ENCODE measurements around the gene INTS7. TPM values are rescaled to one million over a fixed set of nuclear protein-coding genes. Genes with fewer than 3 reads are reported as not detected.

INTS7 gene
- polyA plus RNA-seq, 4 donors: 17.6 to 20.2 (median 18.2) TPM

DNA sequence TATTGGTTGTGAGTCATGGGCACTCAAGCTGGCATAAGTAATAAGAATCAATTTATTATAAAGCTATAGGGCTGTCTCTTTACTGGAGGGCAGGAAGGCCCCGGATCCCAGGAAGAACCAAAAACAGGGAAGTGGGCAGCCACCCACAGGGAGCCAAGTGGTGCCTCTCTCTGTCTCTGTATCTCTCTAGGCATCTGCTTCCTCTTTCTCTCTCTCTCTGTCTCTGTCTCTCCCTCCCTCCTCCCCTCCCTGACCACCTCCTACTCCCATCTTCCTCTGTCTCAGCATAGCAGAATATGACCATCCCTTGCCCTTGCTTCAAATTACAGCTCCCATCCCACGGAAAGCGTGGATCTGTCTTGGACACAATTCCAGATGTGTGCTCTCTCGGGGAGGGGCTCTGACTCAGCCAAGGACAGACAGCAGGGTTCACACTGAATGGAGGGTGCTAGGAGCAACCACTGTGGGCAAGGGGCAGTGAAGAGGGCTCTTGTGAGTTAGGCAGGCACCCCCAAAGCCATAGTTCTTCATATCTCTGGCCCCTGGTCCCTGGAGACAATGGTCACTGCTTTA is 124.4 kb downstream of the INTS7 start:
- no peak for DNase-seq (ENCODE audit: low read depth in 4 of 4, low spot score in 3 of 4)

DNA sequence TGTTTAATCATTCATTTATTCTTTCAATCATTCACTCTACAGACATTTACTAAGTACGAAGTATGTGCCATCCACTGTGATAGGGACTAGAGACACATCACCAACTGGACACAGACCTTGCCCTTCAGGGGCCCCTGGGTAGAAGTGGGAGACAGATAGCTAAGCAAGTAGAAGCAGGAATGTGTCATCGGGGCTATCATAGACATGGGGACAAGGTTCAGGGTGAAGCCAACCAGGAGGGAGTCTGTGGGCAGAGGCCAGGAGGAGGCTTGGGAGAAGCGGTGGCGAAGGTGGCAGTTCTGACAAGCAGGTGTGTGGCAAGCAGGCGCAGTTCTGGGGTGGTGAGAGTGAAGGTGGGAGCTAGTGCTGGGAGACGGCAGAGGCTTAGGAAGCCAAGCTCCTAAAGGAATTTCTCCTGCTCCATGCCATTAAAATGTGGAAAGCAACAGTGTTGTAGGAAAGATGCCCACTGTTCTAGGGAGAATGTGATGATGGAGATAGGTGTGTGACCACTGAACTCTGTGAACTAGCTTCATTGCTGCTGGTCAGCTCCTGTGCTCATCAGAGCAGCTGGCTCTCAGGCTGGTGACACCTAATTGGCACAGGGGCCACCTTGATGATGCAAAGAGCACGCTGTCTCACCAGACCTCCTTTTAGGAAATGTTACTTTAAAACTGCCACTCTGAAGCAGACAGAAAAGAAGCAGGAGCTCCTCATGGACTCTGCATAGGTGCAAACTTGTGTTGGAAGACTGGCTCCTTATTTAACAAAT is 125.1 kb downstream of the INTS7 start:
- DNase-seq (ENCODE audit: low read depth in 4 of 4, low spot score in 3 of 4): no peak

DNA sequence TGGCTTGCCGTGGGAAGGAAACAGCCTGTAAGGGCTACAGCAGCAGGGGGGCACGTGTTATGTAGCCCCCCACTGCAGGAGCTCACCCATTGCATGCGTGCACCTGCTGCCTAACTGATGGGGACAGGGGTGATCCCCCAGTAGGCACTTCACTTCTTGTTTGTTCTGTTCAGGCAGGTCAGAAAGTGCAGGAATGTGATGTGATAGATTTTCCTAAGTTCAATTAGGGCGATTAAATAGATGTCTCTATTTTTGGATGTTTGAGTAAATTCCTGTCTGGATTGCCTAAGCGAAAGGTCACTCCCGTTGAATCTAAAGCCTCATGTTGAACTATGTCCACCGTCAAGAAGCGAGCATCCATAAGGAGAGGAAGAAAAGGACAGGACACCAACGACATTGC is 126.0 kb downstream of the INTS7 start:
- no peak for DNase-seq (ENCODE audit: low read depth in 4 of 4, low spot score in 3 of 4)

DNA sequence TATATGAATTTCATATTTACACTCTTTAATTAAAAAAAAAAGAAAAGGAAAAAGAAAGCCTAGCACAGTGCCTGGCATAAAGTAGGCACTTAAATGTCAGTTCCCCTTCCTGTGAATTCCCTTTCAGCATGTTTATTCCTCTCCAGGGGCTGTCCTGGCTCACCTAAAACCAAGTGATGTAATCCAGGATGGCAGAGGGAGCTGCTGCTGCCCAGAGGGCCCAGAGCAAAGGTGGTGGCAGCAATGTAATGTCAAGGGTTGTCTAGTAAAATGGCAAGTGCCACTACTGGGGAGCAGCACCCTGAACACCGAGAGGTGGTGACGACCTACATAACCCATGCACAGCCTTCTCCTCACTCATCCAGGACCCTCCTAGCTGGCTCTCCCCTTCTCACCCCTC is 126.4 kb downstream of the INTS7 start:
- DNase-seq (ENCODE audit: low read depth in 4 of 4, low spot score in 3 of 4): no peak

DNA sequence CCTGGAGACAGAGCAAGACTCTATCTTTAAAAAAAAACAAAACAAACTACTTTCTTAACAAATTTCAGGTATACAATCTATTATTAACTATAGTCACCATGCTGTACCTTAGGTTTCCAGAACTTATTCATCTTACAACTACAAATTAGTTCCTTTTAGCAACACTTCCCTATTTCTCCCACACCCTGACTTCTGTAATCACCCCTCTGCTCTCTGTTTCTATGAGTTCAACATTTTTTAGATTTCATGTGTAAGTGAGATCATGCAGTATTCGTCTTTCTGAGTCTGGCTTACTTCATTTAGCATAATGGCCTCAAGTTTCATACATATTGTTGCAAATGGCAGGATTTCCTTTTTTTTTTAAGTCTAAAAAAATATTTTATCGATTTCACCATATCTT is 126.9 kb downstream of the INTS7 start:
- no peak for DNase-seq (ENCODE audit: low read depth in 4 of 4, low spot score in 3 of 4)

DNA sequence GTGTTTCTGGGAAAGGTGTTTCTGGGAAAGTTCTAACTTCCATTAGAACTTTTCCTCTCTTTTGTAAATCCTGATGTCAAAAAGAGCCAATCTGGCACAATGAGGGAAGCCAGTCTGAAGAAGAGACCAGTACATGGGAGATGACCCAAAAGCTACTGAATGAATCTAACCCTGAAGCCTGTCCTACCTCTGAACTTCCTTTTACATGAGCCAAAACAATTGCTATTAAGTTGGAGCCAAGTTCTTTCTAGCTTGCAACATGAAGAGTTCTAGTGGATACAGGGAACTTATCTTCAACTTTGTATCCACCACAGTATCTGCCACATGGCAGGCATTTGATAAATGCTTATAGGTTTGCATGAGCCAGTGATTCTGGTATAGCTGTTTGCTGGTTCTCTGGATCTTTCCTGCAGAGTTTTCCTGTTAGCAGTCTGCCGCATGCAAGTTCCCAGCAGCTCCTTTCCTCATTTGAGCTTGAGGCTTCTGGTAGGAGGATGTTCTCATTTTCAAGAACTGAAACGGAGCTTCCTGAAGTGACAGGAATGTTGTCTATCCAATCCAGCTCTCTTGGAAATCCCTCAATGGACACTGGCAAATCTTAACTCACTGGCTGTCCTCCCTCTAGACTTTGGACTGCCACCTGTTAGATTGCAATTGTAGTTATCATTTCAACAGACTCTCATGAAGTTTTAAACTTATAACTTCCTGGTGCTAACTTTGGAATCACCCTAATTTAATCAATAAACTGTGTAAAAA is 131.7 kb downstream of the INTS7 start:
- no peak for DNase-seq (ENCODE audit: low read depth in 4 of 4, low spot score in 3 of 4)

DNA sequence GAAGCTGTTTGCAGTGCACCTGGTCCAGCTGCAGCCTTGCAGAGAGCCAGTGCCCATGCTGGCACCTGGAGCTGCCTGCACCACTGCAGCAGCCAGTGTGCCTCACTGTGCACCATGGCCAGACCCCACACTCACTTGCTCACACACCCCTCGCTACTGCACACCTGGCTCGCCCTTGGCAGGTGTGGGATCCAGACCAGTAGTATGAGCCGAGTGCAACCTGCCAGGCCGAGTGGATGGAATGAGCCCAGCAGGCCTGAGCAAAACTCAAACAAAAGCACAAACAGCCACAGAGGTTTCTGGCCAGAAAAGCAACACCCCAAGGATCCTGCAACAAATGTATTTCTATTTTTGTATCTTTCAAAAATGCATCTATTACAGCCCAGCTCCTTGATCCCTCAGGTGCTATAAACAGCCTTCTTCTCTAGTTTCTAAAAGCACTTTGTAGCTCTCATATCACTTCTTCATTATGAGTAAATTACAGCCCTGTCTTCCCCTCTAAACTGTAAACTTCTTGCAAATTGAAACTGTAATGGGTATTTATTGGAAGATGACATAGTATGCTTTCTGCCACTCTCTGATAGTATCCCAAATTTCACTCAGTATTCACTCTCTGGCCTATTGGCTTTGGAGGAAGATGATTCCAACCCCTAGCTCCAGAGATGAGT is 132.6 kb downstream of the INTS7 start:
- no peak for DNase-seq (ENCODE audit: low read depth in 4 of 4, low spot score in 3 of 4)

DNA sequence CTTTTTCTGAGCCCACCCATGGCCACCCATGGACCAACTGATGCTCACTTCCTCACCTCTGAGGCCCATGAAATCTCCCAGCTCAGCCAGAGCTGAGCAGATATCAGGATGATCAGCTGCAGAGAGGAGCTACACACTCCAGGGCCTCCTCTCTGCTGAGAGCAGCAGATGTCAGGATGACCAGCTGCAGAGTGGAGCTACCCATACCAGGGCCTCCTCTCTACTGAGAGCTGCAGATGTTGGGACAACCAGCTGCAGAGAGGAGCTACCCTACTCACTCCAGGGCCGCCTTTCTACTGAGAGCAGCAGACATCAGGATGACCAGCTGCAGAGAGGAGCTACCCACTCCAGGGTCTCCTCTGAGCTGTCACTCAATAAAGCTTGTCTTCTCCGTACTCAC is 133.4 kb downstream of the INTS7 start:
- DNase-seq (ENCODE audit: low read depth in 4 of 4, low spot score in 3 of 4): no peak

DNA sequence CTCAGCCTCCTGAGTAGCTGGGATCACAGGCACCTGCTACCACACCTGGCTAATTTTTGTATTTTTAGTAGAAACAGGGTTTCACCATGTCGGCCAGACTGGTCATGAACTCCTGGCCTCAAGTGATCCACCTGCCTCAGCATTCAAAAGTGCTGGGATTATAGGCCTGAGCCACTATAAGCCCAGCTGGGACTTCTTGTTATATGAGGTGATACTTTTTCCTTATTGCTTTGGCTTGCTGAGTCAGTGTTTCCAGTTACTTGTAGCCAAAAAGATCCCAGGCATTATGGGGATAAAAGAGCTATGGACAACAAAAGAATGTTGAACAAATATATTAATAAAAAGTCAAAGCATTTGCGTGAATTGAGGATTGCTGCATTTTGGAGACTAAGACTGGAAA is 134.9 kb downstream of the INTS7 start:
- no peak for DNase-seq (ENCODE audit: low read depth in 4 of 4, low spot score in 3 of 4)

DNA sequence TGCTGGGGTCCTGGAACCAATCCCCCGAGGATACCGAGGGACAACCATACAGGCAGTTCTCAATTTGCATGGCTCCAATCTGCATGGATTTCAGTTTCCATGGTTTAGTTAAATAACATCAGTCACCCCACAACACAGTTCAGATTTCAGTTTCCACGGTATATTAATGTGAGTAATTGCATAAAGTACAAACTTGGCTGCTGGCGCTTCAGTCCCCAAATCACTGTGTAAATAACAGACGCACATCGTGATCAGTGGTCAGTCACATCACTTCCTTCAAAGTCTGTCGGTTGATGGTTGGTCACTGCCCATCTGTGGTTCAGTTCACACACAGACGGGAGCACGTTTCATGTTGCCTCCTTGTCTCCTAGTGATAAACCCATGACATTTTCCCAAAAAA is 138.4 kb downstream of the INTS7 start:
- no peak for DNase-seq (ENCODE audit: low read depth in 4 of 4, low spot score in 3 of 4)

DNA sequence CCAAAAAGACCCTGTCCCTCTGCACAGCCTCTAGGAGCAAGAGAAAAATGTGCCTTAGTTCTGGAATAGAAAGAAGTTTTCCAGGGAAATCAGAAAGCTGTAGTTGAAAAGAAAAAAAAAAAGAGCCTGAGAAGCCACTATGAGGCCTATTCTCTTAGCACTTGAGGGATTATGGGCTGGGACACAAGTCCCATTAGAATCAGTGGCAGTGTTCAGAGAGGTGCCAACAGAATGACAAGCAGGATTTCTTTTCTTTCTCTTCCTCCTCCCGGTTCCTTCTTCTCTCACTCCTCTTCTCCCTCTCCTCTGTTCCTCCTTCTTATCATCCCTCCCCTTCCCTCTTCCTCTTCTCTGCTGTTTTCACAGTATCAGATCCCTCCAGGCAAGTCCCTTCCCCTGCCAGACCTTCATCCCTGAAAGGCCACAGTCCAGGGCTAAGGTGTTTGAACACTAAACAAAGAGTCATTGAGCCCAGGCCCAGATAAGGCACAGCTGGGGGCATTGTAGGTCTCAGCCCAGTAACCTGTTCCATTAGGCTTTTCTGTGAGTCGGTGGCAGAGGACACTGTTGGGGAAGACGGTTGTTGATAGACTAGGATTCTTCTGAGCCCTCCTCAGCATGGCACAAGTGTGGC is 140.1 kb downstream of the INTS7 start:
- no peak for DNase-seq (ENCODE audit: low read depth in 4 of 4, low spot score in 3 of 4)

DNA sequence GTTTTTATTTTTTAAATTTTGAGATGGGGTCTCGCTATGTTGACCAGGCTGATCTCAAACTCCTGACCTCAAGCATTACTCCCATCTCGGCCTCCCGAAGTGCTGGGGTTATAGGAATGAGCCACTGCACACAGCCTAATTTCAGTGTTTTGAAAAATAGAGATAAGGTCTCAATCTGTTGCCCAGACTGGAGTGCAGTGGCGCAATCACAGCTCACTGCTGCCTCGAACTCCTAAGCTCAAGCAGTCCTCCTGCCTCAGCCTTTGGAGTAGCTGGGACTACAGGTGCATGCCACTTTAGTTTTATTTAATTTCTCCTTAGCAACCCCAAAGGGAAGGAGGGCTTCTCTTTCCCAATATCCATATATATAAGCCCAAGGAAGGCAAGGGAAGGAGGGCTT is 141.0 kb downstream of the INTS7 start:
- DNase-seq (ENCODE audit: low read depth in 4 of 4, low spot score in 3 of 4): no peak

DNA sequence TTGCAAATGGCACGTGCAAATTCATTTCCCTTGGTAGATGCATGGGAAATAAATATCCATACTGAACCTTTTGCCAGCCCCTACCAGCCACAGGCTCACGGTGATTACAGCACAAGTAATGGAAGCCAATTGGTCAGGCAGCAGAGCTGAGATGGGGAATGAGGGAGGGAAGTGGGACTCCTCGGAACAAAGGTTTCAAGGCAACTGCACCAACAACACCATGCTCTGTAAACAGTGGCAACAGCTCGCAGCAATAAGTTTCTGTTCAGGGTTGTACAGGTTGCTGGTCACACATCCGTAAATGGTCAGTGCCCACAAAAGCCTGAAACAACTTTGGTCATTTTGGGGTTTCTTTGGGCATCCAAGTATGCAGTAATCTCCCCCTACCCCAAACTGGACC is 142.1 kb downstream of the INTS7 start:
- DNase-seq (ENCODE audit: low read depth in 4 of 4, low spot score in 3 of 4): no peak

DNA sequence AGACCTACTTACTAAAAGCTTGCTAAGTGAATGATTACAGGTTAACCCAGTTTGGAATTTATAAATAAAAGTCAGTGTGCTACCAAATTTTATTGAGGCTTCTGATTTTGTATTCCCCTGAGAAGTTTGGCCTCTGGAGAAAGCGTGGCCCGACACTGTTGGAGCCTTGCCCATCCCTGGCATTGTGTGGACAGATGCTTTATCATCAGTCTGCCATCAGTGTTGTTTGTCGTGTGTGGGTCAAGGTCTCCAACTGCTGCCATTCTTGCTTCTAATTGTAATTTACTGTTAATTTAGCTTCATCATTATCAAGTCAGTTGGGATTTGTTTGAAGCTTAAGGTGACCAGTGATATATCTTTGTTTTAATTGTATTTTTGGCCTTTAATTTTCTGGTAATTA is 142.8 kb downstream of the INTS7 start:
- DNase-seq (ENCODE audit: low read depth in 4 of 4, low spot score in 3 of 4): no peak

DNA sequence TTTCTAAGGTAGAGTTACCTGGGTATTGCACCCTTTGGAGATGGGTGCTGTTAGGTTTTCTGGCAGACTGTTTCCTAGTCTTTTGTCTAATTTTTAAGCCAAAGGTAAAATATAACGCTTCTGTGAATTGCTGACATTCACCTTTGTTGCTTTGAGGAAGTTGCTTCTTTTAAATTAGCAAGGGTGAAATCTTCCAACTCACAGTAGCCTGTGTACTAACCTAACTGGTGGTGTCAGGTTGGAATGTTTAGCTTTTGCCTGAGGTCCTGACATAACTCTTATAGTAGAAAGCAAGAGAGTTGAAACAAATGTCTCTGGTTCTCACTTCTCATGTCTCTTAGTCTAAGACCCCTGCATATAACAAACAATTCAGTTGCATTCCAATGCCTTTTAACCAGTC is 143.6 kb downstream of the INTS7 start:
- no peak for DNase-seq (ENCODE audit: low read depth in 4 of 4, low spot score in 3 of 4)

Other genes starting within 250 kb of the INTS7 start
- gene LPGAT1, start 204.8 kb downstream of the INTS7 start, polyA plus RNA-seq (ENCODE audit: insufficient read length in 4 of 4): 10 to 100 TPM; 23.2 to 29.6 (median 27.4) TPM
- gene DTL, start 191 bp upstream of the INTS7 start, polyA plus RNA-seq (ENCODE audit: insufficient read length in 4 of 4): 10 to 100 TPM; 16.9 to 19.6 (median 19.1) TPM
- gene PPP2R5A, start 249.9 kb upstream of the INTS7 start, polyA plus RNA-seq (ENCODE audit: insufficient read length in 4 of 4): 10 to 100 TPM; 32.0 to 43.6 (median 39.6) TPM